GM12878 (cell line): Measurements from ENCODE around the gene RAD51B. TPM values are rescaled to one million over a fixed set of nuclear protein-coding genes. Genes with fewer than 3 reads are reported as not detected.

ENCODE experiments used
- BCLAF1 ChIP-seq: fragments of 450-650 bp; IDR thresholded peaks from 2 replicates; pipeline ENCODE4 v1.6.1; 2017; ENCODE audit warnings: antibody characterized with exemption, mild to moderate bottlenecking, moderate library complexity
- BHLHE40 ChIP-seq, 2 experiments: fragments of 450-650 bp in 1 of 2; IDR thresholded peaks; 2 replicates each; pipeline ENCODE4 v1.6.1; 2011 to 2017; ENCODE audit warnings: low read depth in 2 of 2, borderline replicate concordance in 1 of 2, improper control_type of control experiment in 1 of 2, low read length in 1 of 2, mild to moderate bottlenecking in 1 of 2
- CEBPZ ChIP-seq: fragments of 150-350 bp; IDR thresholded peaks from 2 replicates; pipeline ENCODE4 v1.6.1; 2016; ENCODE audit warnings: low read depth, low read length
- CREB1 ChIP-seq: IDR thresholded peaks from 2 replicates; pipeline ENCODE4 v1.6.1; 2012; ENCODE audit warnings: low read depth, mild to moderate bottlenecking, inconsistent platforms
- FOXM1 ChIP-seq: IDR thresholded peaks from 2 replicates; pipeline ENCODE4 v1.6.1; 2012; ENCODE audit warnings: low read depth, mild to moderate bottlenecking, inconsistent platforms, low read length, moderate library complexity
- GABPA ChIP-seq: IDR thresholded peaks from 2 replicates; pipeline ENCODE4 v1.6.1; 2014; ENCODE audit warnings: antibody characterized with exemption, low read depth, mild to moderate bottlenecking, inconsistent platforms
- JUNB ChIP-seq: IDR thresholded peaks from 2 replicates; pipeline ENCODE4 v1.6.1; 2016; ENCODE audit warnings: antibody characterized with exemption, mild to moderate bottlenecking
- KLF5 ChIP-seq: fragments of 450-650 bp; IDR thresholded peaks from 2 replicates; pipeline ENCODE4 v1.6.1; 2014; ENCODE audit warnings: mild to moderate bottlenecking; ENCODE audit not compliant: partially characterized antibody
- MEF2B ChIP-seq: fragments of 450-650 bp; IDR thresholded peaks from 2 replicates; pipeline ENCODE4 v1.6.1; 2018; ENCODE audit warnings: mild to moderate bottlenecking, moderate library complexity; ENCODE audit not compliant: partially characterized antibody, poor library complexity, severe bottlenecking
- MYC ChIP-seq: IDR thresholded peaks from 2 replicates; pipeline ENCODE4 v1.6.1; 2011; ENCODE audit warnings: mild to moderate bottlenecking, low read length, moderate library complexity, inconsistent platforms; ENCODE audit not compliant: insufficient read depth, insufficient replicate concordance, insufficient read length, severe bottlenecking
- SKIL ChIP-seq: fragments of 450-650 bp; IDR thresholded peaks from 2 replicates; pipeline ENCODE4 v1.6.1; 2017; ENCODE audit warnings: mild to moderate bottlenecking, low read depth, inconsistent platforms; ENCODE audit not compliant: poor library complexity, severe bottlenecking
- TARDBP ChIP-seq: IDR thresholded peaks from 2 replicates; pipeline ENCODE4 v1.6.1; 2016; ENCODE audit warnings: borderline replicate concordance
- YBX1 ChIP-seq: fragments of 450-650 bp; IDR thresholded peaks from 2 replicates; pipeline ENCODE4 v1.6.1; 2016; ENCODE audit warnings: antibody characterized with exemption
- ZBTB11 ChIP-seq: fragments of 450-650 bp; formaldehyde crosslinking; IDR thresholded peaks from 2 replicates; pipeline ENCODE4 v1.5.0; 2022; ENCODE audit warnings: mild to moderate bottlenecking, missing genetic modification characterization
- ZNF622 ChIP-seq: fragments of 450-650 bp; IDR thresholded peaks from 2 replicates; pipeline ENCODE4 v1.6.1; 2017; ENCODE audit warnings: mild to moderate bottlenecking, inconsistent platforms
- ZSCAN29 ChIP-seq: fragments of 450-650 bp; IDR thresholded peaks from 2 replicates; pipeline ENCODE4 v1.6.1; 2017; ENCODE audit warnings: mild to moderate bottlenecking, moderate library complexity
- ZZZ3 ChIP-seq: IDR thresholded peaks from 2 replicates; pipeline ENCODE4 v1.6.1; 2011; ENCODE audit warnings: low read depth; ENCODE audit not compliant: control insufficient read depth, insufficient read length
- polyA plus RNA-seq, 11 experiments: library from polyadenylated mRNA; depleted of rRNA in 4 of 11; unstranded in 6 of 11; stranded (reverse) in 5 of 11; fragments of >200 nt; fragmentation: Nextera tagmentation in 4 of 11; fragmentation: Illumina TruSeq in 1 of 11; extraction: Ambion mirVana in 4 of 11; extraction: Trizol in 1 of 11; gene quantifications; 1 replicate in 1 of 11; 2 replicates in 10 of 11; pipeline versions ENCODE4 v1.2.1 to v1.2.3, GENCODE V29; 2011 to 2016; ENCODE audit warnings: inconsistent platforms in 2 of 11, missing spikeins in 2 of 11, low read depth in 1 of 11
- total RNA-seq, 4 experiments: library from RNA; depleted of rRNA in 3 of 4; stranded (reverse); fragments of >200 nt in 3 of 4; fragmentation: Illumina TruSeq in 1 of 4; extraction: Trizol in 1 of 4; gene quantifications; 2 replicates each; pipeline versions ENCODE4 v1.2.1 to v1.2.3, GENCODE V29; 2013 to 2021

RAD51B gene
- total and polyA plus RNA-seq, 10 of the 15 experiments (the other 5 are each of a cell fraction or from before 2014, with no cell fraction given) = 9.8 to 26.8 (median 21.3) TPM

GRCh38 chr14:68685419-68686204 is 866.0 kb downstream of the RAD51B start (continued):
- TF ChIP-seq YBX1 = no peak
- no peak for TF ChIP-seq ZSCAN29
- TF ChIP-seq BHLHE40 (IDR thresholded peaks at IDR 0.05; ENCODE audit: borderline replicate concordance in 1 of 2, low read depth in 2 of 2, low read length in 1 of 2) = peak; percentile 99
- TF ChIP-seq ZZZ3 = no peak
- TF ChIP-seq ZNF622 = no peak
- no peak for TF ChIP-seq CEBPZ
- no peak for TF ChIP-seq ZBTB11 (CRISPR knock-in tag)
- peak; percentile 69; the same call in 1 of the 2 replicates for TF ChIP-seq CREB1
- peak; percentile 90 for TF ChIP-seq MEF2B
- peak; percentile 86 for TF ChIP-seq SKIL
- TF ChIP-seq BCLAF1 = no peak
- peak; percentile 90 for TF ChIP-seq FOXM1
- 0 out of 2 replicates have a peak, but pooled peaks have one; percentile 70 for TF ChIP-seq TARDBP
- TF ChIP-seq JUNB = peak; percentile 95
- no peak for TF ChIP-seq MYC
- peak; percentile 81 for TF ChIP-seq GABPA
- TF ChIP-seq KLF5 = no peak
